Ishikawa (cell line): ENCODE measurements around the gene ADCY5.

Source experiments
- CEBPB ChIP-seq: IDR thresholded peaks from 2 replicates; pipeline ENCODE4 v1.6.1; 2012
- CREB1 ChIP-seq: IDR thresholded peaks from 2 replicates; pipeline ENCODE4 v1.6.1; 2012; ENCODE audit warnings: low read depth
- EGR1 ChIP-seq: IDR thresholded peaks from 2 replicates; pipeline ENCODE4 v1.6.1; 2012
- EP300 ChIP-seq: IDR thresholded peaks from 2 replicates; pipeline ENCODE4 v1.6.1; 2012; ENCODE audit warnings: borderline replicate concordance
- FOXM1 ChIP-seq: IDR thresholded peaks from 2 replicates; pipeline ENCODE4 v1.6.1; 2012; ENCODE audit warnings: low read depth, borderline replicate concordance
- NFIC ChIP-seq: IDR thresholded peaks from 2 replicates; pipeline ENCODE4 v1.6.1; 2012
- RAD21 ChIP-seq: IDR thresholded peaks from 2 replicates; pipeline ENCODE4 v1.6.1; 2012; ENCODE audit warnings: low read depth
- REST ChIP-seq: IDR thresholded peaks from 2 replicates; pipeline ENCODE4 v1.6.1; 2012; ENCODE audit warnings: low read depth, mild to moderate bottlenecking
- TAF1 ChIP-seq: IDR thresholded peaks from 2 replicates; pipeline ENCODE4 v1.6.1; 2012; ENCODE audit warnings: low read depth, mild to moderate bottlenecking
- TCF12 ChIP-seq: IDR thresholded peaks from 2 replicates; pipeline ENCODE4 v1.6.1; 2012; ENCODE audit warnings: low read depth
- TEAD4 ChIP-seq: IDR thresholded peaks from 2 replicates; pipeline ENCODE4 v1.6.1; 2012
- USF1 ChIP-seq: IDR thresholded peaks from 2 replicates; pipeline ENCODE4 v1.6.1; 2012
- YY1 ChIP-seq: IDR thresholded peaks from 2 replicates; pipeline ENCODE4 v1.6.1; 2012; ENCODE audit warnings: low read depth
- ZBTB7A ChIP-seq: IDR thresholded peaks from 2 replicates; pipeline ENCODE4 v1.6.1; 2012; ENCODE audit warnings: low read depth
- TF ChIP-seq, protein P1 (sequence below): IDR thresholded peaks from 2 replicates; pipeline ENCODE4 v1.6.1; 2012

The ADCY5 gene

GRCh38 chr3:123283657-123284398 lies 165.1 kb downstream of the ADCY5 start:
- TF ChIP-seq NFIC (no peak), CREB1 (no peak), FOXM1 (no peak), YY1 (no peak), USF1 (no peak), EP300 (no peak), EGR1 (no peak), TEAD4 (no peak), RAD21 (no peak)

DNA sequence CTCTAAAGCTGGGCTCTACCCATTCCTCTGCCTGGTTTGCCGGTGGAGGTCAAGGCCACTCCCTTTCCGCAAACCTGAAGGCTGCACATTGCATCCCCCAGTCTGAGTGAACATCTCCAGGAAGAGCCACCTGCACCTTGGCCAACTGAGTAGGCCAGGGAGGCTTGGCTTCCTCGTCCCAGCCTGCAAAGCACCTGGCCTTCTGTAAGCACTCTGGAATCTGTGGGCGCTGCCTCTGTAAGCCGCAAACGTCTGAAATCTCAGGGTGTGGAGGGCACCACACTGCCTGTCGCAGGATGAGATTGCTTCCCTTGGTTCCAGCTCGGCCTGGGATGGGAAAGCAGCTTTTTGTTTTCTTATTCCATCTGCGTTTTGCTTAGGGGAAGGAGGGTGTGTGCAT lies 165.8 kb downstream of the ADCY5 start:
- TF ChIP-seq EP300 (no peak), EGR1 (no peak), RAD21 (no peak), FOXM1 (no peak), ZBTB7A (no peak), YY1 (no peak), CEBPB (no peak), REST (no peak), CREB1 (no peak), TAF1 (no peak), TCF12 (no peak), NFIC (no peak)
- TF ChIP-seq, protein P1, sequence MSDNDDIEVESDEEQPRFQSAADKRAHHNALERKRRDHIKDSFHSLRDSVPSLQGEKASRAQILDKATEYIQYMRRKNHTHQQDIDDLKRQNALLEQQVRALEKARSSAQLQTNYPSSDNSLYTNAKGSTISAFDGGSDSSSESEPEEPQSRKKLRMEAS = no peak

GRCh38 chr3:123282461-123282860 lies 166.4 kb downstream of the ADCY5 start:
- TF ChIP-seq EP300 (no peak), FOXM1 (no peak), REST (no peak), NFIC (no peak), RAD21 (no peak), USF1 (no peak), EGR1 (no peak), ZBTB7A (no peak), TAF1 (no peak), YY1 (no peak), TCF12 (no peak), CREB1 (no peak), CEBPB (no peak), TEAD4 (no peak)
- TF ChIP-seq, protein P1 = no peak

DNA sequence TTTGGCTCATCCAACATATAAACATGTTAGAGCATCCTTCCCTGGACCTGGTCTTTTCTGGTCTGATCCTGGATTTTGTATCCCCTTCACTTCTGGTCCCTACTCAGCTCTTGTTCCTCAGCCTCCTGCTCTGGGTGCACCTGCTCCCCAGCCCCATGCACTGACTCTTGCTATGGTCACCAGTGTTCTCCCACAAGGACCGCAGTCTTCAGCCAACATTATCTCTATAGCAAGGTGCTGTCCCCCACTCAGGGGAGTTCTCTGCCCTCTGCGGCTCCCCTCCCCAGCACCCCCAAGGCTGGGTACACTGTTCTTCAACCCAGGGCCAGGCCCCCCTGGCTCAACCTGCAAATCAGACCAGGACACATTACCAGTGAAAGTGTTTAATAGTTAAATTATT lies 167.0 kb downstream of the ADCY5 start:
- TF ChIP-seq TEAD4 (no peak), YY1 (no peak), CREB1 (no peak), ZBTB7A (no peak), TCF12 (no peak), RAD21 (no peak), CEBPB (no peak), USF1 (no peak), EP300 (no peak), REST (no peak), FOXM1 (no peak), TAF1 (no peak), EGR1 (no peak), NFIC (no peak)
- TF ChIP-seq, protein P1 = no peak
